ENCODE data around the gene NAA60.
"Not testable (repeated sequence)": the region's sequence is repeated elsewhere in the genome, so short reads cannot be mapped to it uniquely, and the experiment has no call there.

Gene NAA60

DNA sequence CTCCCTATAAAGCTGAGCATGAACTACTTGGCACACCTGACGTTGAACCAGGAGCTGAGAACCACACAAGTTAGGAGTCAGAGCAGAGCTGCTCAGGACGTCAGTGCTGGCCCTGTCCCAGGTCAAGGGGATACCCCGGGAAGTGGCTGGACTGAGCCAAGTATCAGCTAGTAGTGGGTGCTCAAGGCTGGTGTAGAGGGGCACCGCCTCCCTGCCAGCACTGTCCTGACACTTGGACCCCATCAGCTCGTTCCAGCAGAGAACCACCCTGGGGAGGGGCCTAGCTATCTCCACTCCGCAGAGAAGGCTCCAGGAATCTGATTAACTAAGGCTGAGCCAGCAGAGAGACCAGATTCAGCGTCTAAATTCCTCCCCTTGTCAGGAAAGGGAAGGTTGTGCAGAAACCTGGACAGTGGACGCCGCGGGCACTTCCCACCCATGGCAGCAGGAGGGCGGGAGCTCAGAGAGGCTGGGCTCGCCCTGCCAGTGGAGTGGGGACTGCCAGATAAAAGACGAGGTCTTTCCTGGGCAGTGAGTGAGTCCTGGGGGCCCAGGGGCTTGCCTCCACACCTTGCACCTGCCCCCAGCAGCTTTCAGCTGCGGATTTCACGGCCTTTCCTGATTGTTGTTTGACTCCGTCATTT is 30.8 kb downstream of the NAA60 start:
- Histone ChIP-seq H3K4me3 (ENCODE audit: low read depth, low read length) (no peak overlapping the region), H3K4me1 (ENCODE audit: control insufficient read depth, insufficient read depth, low read length, unreplicated experiment) (no peaks in the 10 kb centered on the region), H3K27ac (ENCODE audit: low read depth, low read length) (no peak overlapping the region), H3K27me3 (ENCODE audit: insufficient read depth, low read length) (no peaks in the 10 kb centered on the region), H3K36me3 (ENCODE audit: insufficient read depth, low read length) (peaks cover 3% of the 10 kb centered on the region; the same call in 1 of the 2 replicates), H3K79me2 (ENCODE audit: control insufficient read depth, insufficient read depth, low read length, unreplicated experiment) (peaks cover 68% of the 10 kb centered on the region), H2AFZ (ENCODE audit: low read length, unreplicated experiment) (no peak overlapping the region)

GRCh38 chr16:3474870-3475269 is 31.4 kb downstream of the NAA60 start:
- not testable (repeated sequence) for H3K36me3 ChIP-seq (ENCODE audit: insufficient read depth, low read length); H3K27me3 ChIP-seq (ENCODE audit: insufficient read depth, low read length); H3K27ac ChIP-seq (ENCODE audit: low read depth, low read length); H2AFZ ChIP-seq (ENCODE audit: low read length, unreplicated experiment); H3K4me1 ChIP-seq (ENCODE audit: control insufficient read depth, insufficient read depth, low read length, unreplicated experiment); H3K4me3 ChIP-seq (ENCODE audit: low read depth, low read length)
- peaks cover 61% of the 10 kb centered on the region for H3K79me2 ChIP-seq (ENCODE audit: control insufficient read depth, insufficient read depth, low read length, unreplicated experiment)

DNA sequence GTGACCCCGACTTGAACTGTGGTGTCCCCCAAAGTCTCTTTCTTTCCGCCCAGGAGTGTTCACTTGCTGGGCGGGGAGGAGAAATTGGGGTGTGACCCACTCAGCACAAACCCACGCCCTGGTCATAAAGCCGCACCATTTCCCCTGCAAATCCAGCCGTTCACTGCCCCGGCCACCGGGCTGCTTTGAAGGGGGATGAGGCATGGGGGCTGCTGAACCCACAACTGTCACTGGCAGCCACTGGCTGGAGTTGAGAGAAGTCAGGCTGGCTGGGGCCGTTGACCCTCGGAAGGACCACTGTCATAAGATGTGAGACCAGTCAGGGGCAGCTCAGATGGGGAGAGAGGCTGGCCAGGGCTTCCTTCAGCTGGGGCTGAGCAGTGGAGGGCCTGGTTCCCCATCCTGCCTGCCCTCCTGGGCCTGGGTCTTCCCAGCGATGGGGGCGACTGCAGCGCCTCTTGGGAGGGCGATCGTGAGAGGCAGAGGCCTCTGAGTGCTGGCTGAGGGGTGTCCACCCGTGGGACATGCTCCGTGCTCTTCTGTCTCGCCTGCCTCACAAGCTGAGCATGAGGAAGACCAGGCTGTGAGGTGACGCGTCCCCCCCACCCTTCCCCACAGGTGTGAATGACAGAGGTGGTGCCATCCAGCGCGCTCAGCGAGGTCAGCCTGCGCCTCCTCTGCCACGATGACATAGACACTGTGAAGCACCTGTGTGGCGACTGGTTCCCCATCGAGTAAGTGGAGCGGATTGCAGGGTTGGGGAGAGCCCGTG is 32.3 kb downstream of the NAA60 start:
- Histone ChIP-seq H2AFZ (ENCODE audit: low read length, unreplicated experiment) (no peak overlapping the region), H3K27me3 (ENCODE audit: insufficient read depth, low read length) (no peaks in the 10 kb centered on the region), H3K4me1 (ENCODE audit: control insufficient read depth, insufficient read depth, low read length, unreplicated experiment) (no peaks in the 10 kb centered on the region), H3K4me3 (ENCODE audit: low read depth, low read length) (no peak overlapping the region), H3K79me2 (ENCODE audit: control insufficient read depth, insufficient read depth, low read length, unreplicated experiment) (peaks cover 52% of the 10 kb centered on the region), H3K27ac (ENCODE audit: low read depth, low read length) (no peak overlapping the region), H3K36me3 (ENCODE audit: insufficient read depth, low read length) (peaks cover 3% of the 10 kb centered on the region; the same call in 1 of the 2 replicates)

- no peak overlapping the region for H3K4me3 ChIP-seq (ENCODE audit: low read depth, low read length)
- H3K27ac ChIP-seq (ENCODE audit: low read depth, low read length) = no peak overlapping the region
- H3K79me2 ChIP-seq (ENCODE audit: control insufficient read depth, insufficient read depth, low read length, unreplicated experiment) = peaks cover 50% of the 10 kb centered on the region
- no peak overlapping the region for H2AFZ ChIP-seq (ENCODE audit: low read length, unreplicated experiment)
- H3K4me1 ChIP-seq (ENCODE audit: control insufficient read depth, insufficient read depth, low read length, unreplicated experiment) = no peaks in the 10 kb centered on the region
- H3K27me3 ChIP-seq (ENCODE audit: insufficient read depth, low read length) = no peaks in the 10 kb centered on the region
- peaks cover 3% of the 10 kb centered on the region; the same call in 1 of the 2 replicates for H3K36me3 ChIP-seq (ENCODE audit: insufficient read depth, low read length)
Observed at GRCh38 chr16:3476409-3476808, 32.9 kb downstream of the NAA60 start.

GRCh38 chr16:3478242-3478925 is 34.9 kb downstream of the NAA60 start:
- Histone ChIP-seq H3K79me2 (ENCODE audit: control insufficient read depth, insufficient read depth, low read length, unreplicated experiment) (peaks cover 32% of the 10 kb centered on the region), H2AFZ (ENCODE audit: low read length, unreplicated experiment) (no peak overlapping the region), H3K27ac (ENCODE audit: low read depth, low read length) (no peak overlapping the region), H3K4me3 (ENCODE audit: low read depth, low read length) (no peak overlapping the region), H3K27me3 (ENCODE audit: insufficient read depth, low read length) (no peaks in the 10 kb centered on the region), H3K4me1 (ENCODE audit: control insufficient read depth, insufficient read depth, low read length, unreplicated experiment) (no peaks in the 10 kb centered on the region), H3K36me3 (ENCODE audit: insufficient read depth, low read length) (no peaks in the 10 kb centered on the region)

- Histone ChIP-seq H2AFZ (ENCODE audit: low read length, unreplicated experiment) (no peak overlapping the region), H3K36me3 (ENCODE audit: insufficient read depth, low read length) (no peaks in the 10 kb centered on the region), H3K27ac (ENCODE audit: low read depth, low read length) (no peak overlapping the region), H3K79me2 (ENCODE audit: control insufficient read depth, insufficient read depth, low read length, unreplicated experiment) (peaks cover 18% of the 10 kb centered on the region), H3K27me3 (ENCODE audit: insufficient read depth, low read length) (no peaks in the 10 kb centered on the region), H3K4me3 (ENCODE audit: low read depth, low read length) (no peak overlapping the region), H3K4me1 (ENCODE audit: control insufficient read depth, insufficient read depth, low read length, unreplicated experiment) (no peaks in the 10 kb centered on the region)
Observed at GRCh38 chr16:3479654-3480216, 36.3 kb downstream of the NAA60 start.

- Histone ChIP-seq H3K79me2 (ENCODE audit: control insufficient read depth, insufficient read depth, low read length, unreplicated experiment) (peaks cover 8% of the 10 kb centered on the region), H3K36me3 (ENCODE audit: insufficient read depth, low read length) (peaks cover 5% of the 10 kb centered on the region), H3K4me3 (ENCODE audit: low read depth, low read length) (no peak overlapping the region), H3K27ac (ENCODE audit: low read depth, low read length) (no peak overlapping the region), H3K4me1 (ENCODE audit: control insufficient read depth, insufficient read depth, low read length, unreplicated experiment) (no peaks in the 10 kb centered on the region), H3K27me3 (ENCODE audit: insufficient read depth, low read length) (no peaks in the 10 kb centered on the region), H2AFZ (ENCODE audit: low read length, unreplicated experiment) (no peak overlapping the region)
Observed at GRCh38 chr16:3480901-3481695, 37.6 kb downstream of the NAA60 start.

DNA sequence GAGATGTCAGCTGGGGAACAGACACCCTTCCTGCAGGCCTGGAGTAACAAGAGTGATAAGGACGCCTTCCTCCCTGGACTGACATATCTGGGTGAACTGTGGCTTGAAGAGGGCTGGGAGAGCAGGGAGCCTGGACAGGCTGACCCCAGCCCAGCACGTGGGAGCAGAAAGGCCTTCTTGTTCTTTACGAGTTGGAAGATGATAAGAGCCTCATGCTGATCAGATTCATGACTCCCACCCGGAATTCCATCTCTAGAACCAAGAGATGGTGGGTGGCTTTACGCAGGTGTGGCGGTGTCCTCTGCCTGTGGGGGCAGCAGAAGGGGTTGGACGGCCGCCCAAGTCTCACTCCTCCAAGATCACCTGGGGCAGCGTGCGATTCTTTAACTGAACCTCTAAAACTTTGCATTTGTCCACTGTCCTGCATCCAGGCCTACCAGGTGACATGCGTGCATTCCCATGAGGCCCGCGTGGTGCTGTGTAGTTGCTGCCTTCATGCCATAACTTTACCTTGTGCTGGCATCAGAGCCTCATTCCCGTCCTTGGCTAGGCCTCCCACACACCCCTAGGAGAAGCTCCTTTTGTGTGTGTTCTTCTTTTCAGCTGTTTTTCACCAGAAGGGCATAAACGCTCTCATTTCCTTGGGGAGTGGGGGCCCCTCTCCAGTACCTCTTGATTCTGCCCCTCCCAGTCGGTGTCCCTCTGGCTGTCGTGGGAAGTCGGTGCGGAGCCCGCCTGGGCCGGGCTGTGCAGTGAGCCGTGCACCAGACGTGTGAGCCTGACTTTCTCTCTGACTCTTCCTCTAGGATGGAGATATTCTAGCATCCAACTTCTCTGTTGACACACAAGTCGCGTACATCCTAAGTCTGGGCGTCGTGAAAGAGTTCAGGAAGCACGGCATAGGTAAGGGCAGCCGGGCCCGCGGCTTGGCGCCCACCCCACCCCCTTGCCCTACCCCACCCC is 38.5 kb downstream of the NAA60 start:
- no peak overlapping the region for H3K27ac ChIP-seq (ENCODE audit: low read depth, low read length)
- no peak overlapping the region for H2AFZ ChIP-seq (ENCODE audit: low read length, unreplicated experiment)
- H3K36me3 ChIP-seq (ENCODE audit: insufficient read depth, low read length) = peaks cover 5% of the 10 kb centered on the region

GRCh38 chr16:3482659-3483241 is 39.3 kb downstream of the NAA60 start:
- Histone ChIP-seq H3K27ac (ENCODE audit: low read depth, low read length) (no peak overlapping the region), H2AFZ (ENCODE audit: low read length, unreplicated experiment) (no peak overlapping the region), H3K4me3 (ENCODE audit: low read depth, low read length) (no peak overlapping the region), H3K36me3 (ENCODE audit: insufficient read depth, low read length) (peaks cover 5% of the 10 kb centered on the region), H3K4me1 (ENCODE audit: control insufficient read depth, insufficient read depth, low read length, unreplicated experiment) (no peaks in the 10 kb centered on the region), H3K79me2 (ENCODE audit: control insufficient read depth, insufficient read depth, low read length, unreplicated experiment) (peaks cover 4% of the 10 kb centered on the region), H3K27me3 (ENCODE audit: insufficient read depth, low read length) (no peaks in the 10 kb centered on the region)

More for the DNA sequence above, 38.5 kb downstream of the NAA60 start:
- H3K79me2 ChIP-seq (ENCODE audit: control insufficient read depth, insufficient read depth, low read length, unreplicated experiment) = peaks cover 4% of the 10 kb centered on the region
- H3K4me3 ChIP-seq (ENCODE audit: low read depth, low read length) = no peak overlapping the region
- H3K27me3 ChIP-seq (ENCODE audit: insufficient read depth, low read length) = no peaks in the 10 kb centered on the region
- H3K4me1 ChIP-seq (ENCODE audit: control insufficient read depth, insufficient read depth, low read length, unreplicated experiment) = no peaks in the 10 kb centered on the region

Measured in ACC112 (cell line).